Thoracic aorta (tissue), 2 donors: ENCODE measurements around the gene ZNF12. TPM values are rescaled to one million over a fixed set of nuclear protein-coding genes. Genes with fewer than 3 reads are reported as not detected.

ENCODE experiments used
- ATAC-seq: fragments of 150-250 bp; one replicate; pipeline ENCODE4 v1.8.0; 2017; ENCODE audit warnings: low read depth; ENCODE audit not compliant: insufficient number of reproducible peaks, low FRiP score
- DNase-seq: peaks from one replicate; pipeline ENCODE4 v3.0.0-alpha.2; 2020; ENCODE audit warnings: low spot score
- H3K27ac ChIP-seq, 2 donors: fragments of 200-600 bp; sonication (generic); 1 replicate in 1 of 2; 2 replicates in 1 of 2; pipeline ENCODE4 v1.5.1; 2016; ENCODE audit warnings: mild to moderate bottlenecking in 2 of 2, moderate library complexity in 2 of 2
- H3K27me3 ChIP-seq: fragments of 200-600 bp; sonication (generic); replicated peaks from 2 replicates; pipeline ENCODE4 v1.6.0; 2016; ENCODE audit warnings: mild to moderate bottlenecking; ENCODE audit not compliant: insufficient read depth
- H3K36me3 ChIP-seq: fragments of 200-600 bp; sonication (generic); one replicate; pipeline ENCODE4 v1.5.1; 2016
- H3K4me1 ChIP-seq, 2 donors: fragments of 200-600 bp; sonication (generic); 1 replicate in 1 of 2; 2 replicates in 1 of 2; pipeline versions ENCODE4 v1.5.1 to v1.6.0; 2016; ENCODE audit warnings: low read depth in 2 of 2, mild to moderate bottlenecking in 1 of 2; ENCODE audit not compliant: control insufficient read depth in 1 of 2
- H3K4me3 ChIP-seq: fragments of 200-600 bp; sonication (generic); 2 replicates; pipeline ENCODE4 v1.5.1; 2016; ENCODE audit warnings: mild to moderate bottlenecking
- H3K9me3 ChIP-seq: fragments of 200-600 bp; sonication (generic); 2 replicates; pipeline ENCODE4 v1.5.1; 2016
- CTCF ChIP-seq: fragments of 200-600 bp; sonication (generic); IDR thresholded peaks from one replicate; pipeline ENCODE4 v1.5.1; 2019; ENCODE audit warnings: antibody characterized with exemption
- total RNA-seq, 2 donors: library from RNA; depleted of rRNA; stranded (reverse); fragments of >200 nt; gene quantifications; one replicate each; pipeline versions ENCODE4 v1.1.0 to v1.2.3, GENCODE V29; 2016

Gene ZNF12
- total RNA-seq, 2 donors from 2014 or later: 18.5 to 34.2 TPM

DNA sequence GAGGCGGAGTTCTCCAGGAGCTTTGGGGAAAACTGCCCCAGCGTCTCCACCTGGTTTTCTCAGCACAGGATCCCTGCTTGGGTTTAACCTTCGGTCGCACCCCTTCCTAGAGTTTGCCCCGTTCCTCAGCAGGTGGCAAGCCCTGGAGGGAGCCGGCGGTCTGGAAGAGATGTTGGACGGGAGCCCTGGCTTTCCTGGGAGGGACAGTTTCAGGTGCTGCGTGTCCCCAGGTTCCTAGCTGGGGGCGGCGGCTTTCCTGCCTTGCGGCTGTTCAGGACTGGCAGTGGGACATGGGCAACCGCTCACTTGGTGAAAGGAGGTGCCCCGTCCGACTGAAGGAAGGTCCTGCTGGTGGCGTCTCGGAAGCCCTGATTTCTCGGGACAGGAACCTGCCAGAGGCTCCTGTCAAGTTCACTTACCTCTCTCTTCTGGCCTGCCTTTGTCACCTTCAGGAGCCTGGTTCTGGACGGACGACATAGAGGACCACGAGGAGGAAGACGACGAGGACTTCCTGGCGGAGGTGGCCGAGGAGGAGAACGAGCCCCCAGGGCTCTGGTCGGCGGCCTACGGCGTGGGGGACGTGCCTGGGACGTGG is 54.8 kb downstream of the ZNF12 start:
- H3K27me3 ChIP-seq: no peaks in the 10 kb centered on the region
- H3K9me3 ChIP-seq: no peaks in the 10 kb centered on the region
- TF ChIP-seq CTCF: no peak
- peaks cover 39% of the 10 kb centered on the region for H3K36me3 ChIP-seq
- H3K4me3 ChIP-seq: no peak overlapping the region
- no peaks in the 10 kb centered on the region for H3K4me1 ChIP-seq
- DNase-seq: no peak
- H3K27ac ChIP-seq: no peak overlapping the region
- no peak for ATAC-seq

GRCh38 chr7:6650521-6651011 is 56.2 kb downstream of the ZNF12 start:
- Histone ChIP-seq H3K27ac (no peak overlapping the region), H3K4me3 (no peak overlapping the region), H3K4me1 (no peaks in the 10 kb centered on the region), H3K36me3 (peaks cover 43% of the 10 kb centered on the region), H3K27me3 (no peaks in the 10 kb centered on the region), H3K9me3 (no peaks in the 10 kb centered on the region)
- no peak for TF ChIP-seq CTCF
- no peak for DNase-seq
- ATAC-seq: no peak

DNA sequence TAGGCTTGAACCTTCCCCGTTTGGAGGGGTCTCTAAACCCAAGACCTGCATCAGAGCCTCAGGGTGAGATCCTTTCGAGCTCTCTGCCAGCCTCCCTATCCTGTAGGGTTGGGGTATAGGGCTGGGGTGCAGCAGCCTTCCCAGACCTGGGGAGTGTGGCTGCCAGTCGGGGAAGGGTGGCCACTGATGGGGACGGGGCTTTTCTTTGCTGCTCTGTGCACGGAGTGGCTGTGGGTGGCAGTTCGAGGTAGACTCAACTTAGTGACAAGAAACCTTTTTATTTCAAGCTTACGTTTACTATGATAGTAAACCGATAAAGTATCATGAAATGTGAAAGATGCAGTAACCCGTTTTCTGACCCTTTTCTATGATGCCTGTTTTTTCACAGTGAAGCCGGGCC is 56.7 kb downstream of the ZNF12 start:
- no peaks in the 10 kb centered on the region for H3K9me3 ChIP-seq
- DNase-seq: no peak
- no peak for TF ChIP-seq CTCF
- H3K27ac ChIP-seq: no peak overlapping the region
- H3K27me3 ChIP-seq: no peaks in the 10 kb centered on the region
- ATAC-seq: no peak
- no peak overlapping the region for H3K4me3 ChIP-seq
- H3K36me3 ChIP-seq: peaks cover 39% of the 10 kb centered on the region
- H3K4me1 ChIP-seq: no peaks in the 10 kb centered on the region

DNA sequence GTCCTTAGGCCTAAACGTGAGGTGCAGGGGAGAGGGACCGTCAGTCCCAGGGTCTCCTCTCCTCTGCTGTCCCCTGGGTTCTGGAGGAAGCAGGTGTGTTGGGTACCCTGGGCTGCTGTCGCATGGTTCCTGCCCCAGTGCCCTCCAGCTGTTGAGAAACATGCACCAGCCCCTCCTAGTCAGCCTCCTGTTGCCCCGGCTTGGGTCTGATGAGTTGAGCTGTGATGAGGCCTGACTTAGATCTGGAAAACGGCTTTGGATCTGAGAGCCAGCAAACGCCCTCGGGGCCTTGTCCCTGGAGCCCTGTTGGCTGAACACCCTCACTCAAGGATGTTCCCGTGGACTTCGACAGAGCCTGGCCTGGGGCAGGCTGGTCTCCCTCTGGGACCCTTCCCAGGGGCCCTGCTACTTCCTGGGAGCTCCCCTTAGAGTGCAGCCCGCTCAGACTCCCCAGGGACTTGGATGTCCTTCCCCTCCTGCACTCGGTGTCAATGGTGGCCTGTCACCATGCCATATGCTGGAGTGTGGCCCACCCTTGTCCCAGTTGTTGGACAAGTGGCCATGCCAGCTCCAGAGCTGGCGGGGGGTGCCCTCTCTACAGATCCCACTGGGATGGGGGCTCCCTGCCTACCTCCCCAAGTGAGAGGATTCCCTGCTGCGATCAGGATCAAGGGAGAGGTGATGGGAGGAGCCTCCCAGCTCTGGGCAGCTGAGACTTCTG is 57.3 kb downstream of the ZNF12 start:
- H3K36me3 ChIP-seq: peaks cover 38% of the 10 kb centered on the region
- H3K27me3 ChIP-seq: no peaks in the 10 kb centered on the region
- no peak for ATAC-seq
- no peak overlapping the region for H3K27ac ChIP-seq
- DNase-seq: no peak
- no peak overlapping the region for H3K4me3 ChIP-seq
- H3K4me1 ChIP-seq: no peaks in the 10 kb centered on the region
- H3K9me3 ChIP-seq: no peaks in the 10 kb centered on the region
- TF ChIP-seq CTCF: no peak

- no peak for TF ChIP-seq CTCF
- Histone ChIP-seq H3K36me3 (peaks cover 42% of the 10 kb centered on the region), H3K27me3 (no peaks in the 10 kb centered on the region), H3K4me3 (no peak overlapping the region), H3K27ac (no peak overlapping the region), H3K4me1 (no peaks in the 10 kb centered on the region), H3K9me3 (no peaks in the 10 kb centered on the region)
- DNase-seq (no peak), ATAC-seq (no peak)
These were observed 58.0 kb downstream of the ZNF12 start for GRCh38 chr7:6648815-6649104.
